Neural cell (in vitro differentiated cells): ENCODE measurements around the gene AKR1C3. TPM values are rescaled to one million over a fixed set of nuclear protein-coding genes. Genes with fewer than 3 reads are reported as not detected.
"Not testable (repeated sequence)": the region's sequence is repeated elsewhere in the genome, so short reads cannot be mapped to it uniquely, and the experiment has no call there.

Experiments used
- H2AFZ ChIP-seq: fragments of 200-600, 300-800 bp; sonication (generic), shearing (Covaris generic); 2 replicates; pipeline ENCODE4 v1.6.0; 2014; ENCODE audit warnings: low read depth, mild to moderate bottlenecking, antibody characterized with exemption, low read length, moderate library complexity
- H3F3A ChIP-seq: fragments of 200-600 bp; shearing (Covaris generic); 2 replicates; pipeline ENCODE4 v1.6.1; 2016; ENCODE audit warnings: mild to moderate bottlenecking, moderate library complexity, mixed read lengths, antibody characterized with exemption, low read length; ENCODE audit not compliant: insufficient read depth, poor library complexity, severe bottlenecking
- H3K27ac ChIP-seq: fragments of 200-600, 300-800 bp; sonication (generic), shearing (Covaris generic); 2 replicates; pipeline ENCODE4 v1.5.1; 2014; ENCODE audit warnings: mild to moderate bottlenecking, low read length, moderate library complexity
- H3K27me3 ChIP-seq: fragments of 300-800, 200-600 bp; sonication (generic), shearing (Covaris generic); 2 replicates; pipeline ENCODE4 v1.6.0; 2014; ENCODE audit warnings: mild to moderate bottlenecking, low read depth, low read length, moderate library complexity; ENCODE audit not compliant: insufficient read depth
- H3K36me3 ChIP-seq: fragments of 300-800, 200-600 bp; sonication (generic), shearing (Covaris generic); 2 replicates; pipeline ENCODE4 v1.5.1; 2014; ENCODE audit warnings: mild to moderate bottlenecking, antibody characterized with exemption, low read length, moderate library complexity; ENCODE audit not compliant: insufficient read depth
- H3K4me2 ChIP-seq: fragments of 300-800, 200-600 bp; sonication (generic), shearing (Covaris generic); 2 replicates; pipeline ENCODE4 v1.6.0; 2014; ENCODE audit warnings: mild to moderate bottlenecking, low read length
- H3K4me3 ChIP-seq: fragments of 300-800, 200-600 bp; sonication (generic), shearing (Covaris generic); 2 replicates; pipeline ENCODE4 v1.5.1; 2014; ENCODE audit warnings: mild to moderate bottlenecking, low read length, moderate library complexity
- H3K79me2 ChIP-seq: fragments of 200-600 bp; shearing (Covaris generic); replicated peaks from 2 replicates; pipeline ENCODE4 v1.6.0; 2014; ENCODE audit warnings: mild to moderate bottlenecking, low read length, moderate library complexity; ENCODE audit not compliant: insufficient read depth
- H3K9ac ChIP-seq: fragments of 300-800, 200-600 bp; sonication (generic), shearing (Covaris generic); 2 replicates; pipeline ENCODE4 v1.6.1; 2016; ENCODE audit warnings: mild to moderate bottlenecking, low read length, mixed read lengths
- H3K9me2 ChIP-seq: fragments of 200-600 bp; shearing (Covaris generic); 2 replicates; pipeline ENCODE4 v1.6.1; 2016; ENCODE audit warnings: mild to moderate bottlenecking, low read length, mixed read lengths; ENCODE audit not compliant: insufficient read depth
- H3K9me3 ChIP-seq: fragments of 200-600, 300-800 bp; sonication (generic), shearing (Covaris generic); 2 replicates; pipeline ENCODE4 v1.6.1; 2016; ENCODE audit warnings: mild to moderate bottlenecking, mixed run types, low read length, moderate library complexity, mixed read lengths
- H4K20me1 ChIP-seq: fragments of 200-600 bp; shearing (Covaris generic); 2 replicates; pipeline ENCODE4 v1.6.1; 2016; ENCODE audit warnings: mild to moderate bottlenecking, mixed run types; ENCODE audit not compliant: insufficient read depth
- EP300 ChIP-seq: fragments of 450-650 bp; conservative IDR thresholded peaks from 2 replicates; pipeline ENCODE4 v1.6.1; 2014; ENCODE audit warnings: antibody characterized with exemption, mild to moderate bottlenecking, moderate library complexity; ENCODE audit not compliant: poor library complexity, severe bottlenecking
- EZH2 ChIP-seq: fragments of 200-600, 300-800 bp; shearing (Covaris generic), sonication (generic); IDR thresholded peaks from 2 replicates; pipeline ENCODE4 v1.6.1; 2014; ENCODE audit warnings: antibody characterized with exemption, low read length, borderline replicate concordance, mild to moderate bottlenecking; ENCODE audit not compliant: insufficient read depth, poor library complexity, severe bottlenecking
- MXI1 ChIP-seq: fragments of 450-650 bp; conservative IDR thresholded peaks from 2 replicates; pipeline ENCODE4 v1.6.1; 2014; ENCODE audit warnings: antibody characterized with exemption, mild to moderate bottlenecking; ENCODE audit not compliant: poor library complexity, severe bottlenecking
- POLR2AphosphoS5 ChIP-seq: IDR thresholded peaks from 2 replicates; pipeline ENCODE4 v1.6.1; 2012
- RAD21 ChIP-seq: fragments of 450-650 bp; conservative IDR thresholded peaks from 2 replicates; pipeline ENCODE4 v1.6.1; 2014; ENCODE audit warnings: antibody characterized with exemption, mild to moderate bottlenecking, moderate library complexity
- SMC3 ChIP-seq: fragments of 450-650 bp; conservative IDR thresholded peaks from 2 replicates; pipeline ENCODE4 v1.6.1; 2014; ENCODE audit warnings: antibody characterized with exemption, mild to moderate bottlenecking, moderate library complexity; ENCODE audit not compliant: poor library complexity
- TAF1 ChIP-seq: IDR thresholded peaks from 2 replicates; pipeline ENCODE4 v1.6.1; 2012; ENCODE audit warnings: low read depth
- polyA plus RNA-seq: library from polyadenylated mRNA; depleted of rRNA; stranded (reverse); fragments of >200 nt; gene quantifications from 2 replicates; pipeline ENCODE4 v1.2.3, GENCODE V29; 2014
- TF ChIP-seq, protein P1 (sequence below): IDR thresholded peaks from 2 replicates; pipeline ENCODE4 v1.6.1; 2012; ENCODE audit warnings: borderline replicate concordance
- TF ChIP-seq, protein P2 (sequence below): fragments of 450-650 bp; IDR thresholded peaks from 2 replicates; pipeline ENCODE4 v1.5.1; 2014; ENCODE audit warnings: antibody characterized with exemption, mild to moderate bottlenecking, moderate library complexity; ENCODE audit not compliant: poor library complexity, severe bottlenecking

The AKR1C3 gene
- polyA plus RNA-seq, 1 donor from 2014 or later = 2.7 TPM

DNA sequence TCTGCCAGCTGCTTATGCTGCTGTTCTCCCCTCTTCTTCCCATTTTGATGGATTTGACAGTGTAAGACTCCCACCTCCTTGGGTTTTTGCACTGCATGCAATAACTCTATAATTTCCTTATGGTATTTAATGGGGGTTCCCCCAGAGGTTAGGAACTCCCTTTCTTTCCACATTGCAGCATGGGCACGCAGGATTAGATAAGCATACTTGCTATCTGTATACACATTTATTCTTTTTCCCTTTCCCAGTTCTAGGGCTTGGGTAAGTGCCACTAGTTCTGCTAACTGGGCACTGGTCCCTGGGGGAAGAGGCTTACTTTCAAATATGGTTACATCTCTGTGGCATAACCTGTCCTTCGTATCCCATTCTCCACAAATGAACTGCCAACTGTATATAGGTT is 39.4 kb upstream of the AKR1C3 start:
- not testable (repeated sequence) for H3K4me3 ChIP-seq, H3K4me2 ChIP-seq

DNA sequence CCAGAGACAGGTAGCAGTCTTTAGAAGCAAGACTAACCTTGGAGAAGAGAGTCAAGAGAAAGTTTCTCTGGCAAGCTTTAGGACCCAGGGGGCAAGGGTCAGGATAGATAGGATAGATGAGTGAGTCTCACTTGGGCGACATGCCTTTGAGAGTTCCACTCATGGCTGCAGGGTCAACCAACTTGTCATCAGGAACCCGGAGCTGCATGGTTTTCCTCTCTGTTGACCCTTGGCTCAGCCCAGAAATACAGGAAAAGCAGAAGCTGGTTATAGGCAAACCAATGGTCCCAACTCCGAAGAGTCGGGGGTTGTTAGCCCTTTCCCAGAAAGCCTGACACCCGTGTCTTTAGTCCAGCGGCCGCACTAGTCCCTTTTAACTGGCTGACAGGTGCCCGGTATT is 34.9 kb upstream of the AKR1C3 start:
- not testable (repeated sequence) for H3F3A ChIP-seq, H3K9ac ChIP-seq, H3K9me2 ChIP-seq, H3K4me3 ChIP-seq, H3K79me2 ChIP-seq, H3K4me2 ChIP-seq, H3K9me3 ChIP-seq, H3K27ac ChIP-seq, H3K27me3 ChIP-seq, H2AFZ ChIP-seq, H4K20me1 ChIP-seq, H3K36me3 ChIP-seq

More for the DNA sequence above, 39.4 kb upstream of the AKR1C3 start:
- not testable (repeated sequence) for H3K9ac ChIP-seq, H3K27ac ChIP-seq, H2AFZ ChIP-seq, H3K9me2 ChIP-seq, H3K9me3 ChIP-seq, H4K20me1 ChIP-seq, H3K79me2 ChIP-seq, H3K36me3 ChIP-seq, H3K27me3 ChIP-seq, H3F3A ChIP-seq

DNA sequence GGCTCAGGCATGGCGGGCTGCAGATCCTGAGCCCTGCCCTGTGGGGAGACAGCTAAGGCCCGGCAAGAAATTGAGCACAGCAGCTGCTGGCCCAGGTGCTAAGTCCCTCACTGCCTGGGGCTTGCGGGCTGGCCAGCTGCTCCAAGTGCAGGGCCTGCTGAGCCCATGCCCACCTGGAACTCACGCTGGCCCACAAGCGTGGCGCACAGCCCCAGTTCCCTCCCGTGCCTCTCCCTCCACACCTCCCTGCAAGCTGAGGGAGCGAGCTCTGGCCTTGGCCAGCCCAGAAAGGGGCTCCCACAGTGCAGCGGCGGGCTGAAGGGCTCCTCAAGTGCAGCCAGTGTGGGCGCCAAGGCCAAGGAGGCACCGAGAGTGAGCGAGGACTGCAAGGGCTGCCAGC is 33.4 kb upstream of the AKR1C3 start:
- not testable (repeated sequence) for H3K9me3 ChIP-seq, H3K36me3 ChIP-seq, H3F3A ChIP-seq, H3K9me2 ChIP-seq, H3K79me2 ChIP-seq, H4K20me1 ChIP-seq, H3K27me3 ChIP-seq, H3K27ac ChIP-seq, H2AFZ ChIP-seq, H3K4me2 ChIP-seq, H3K9ac ChIP-seq, H3K4me3 ChIP-seq

DNA sequence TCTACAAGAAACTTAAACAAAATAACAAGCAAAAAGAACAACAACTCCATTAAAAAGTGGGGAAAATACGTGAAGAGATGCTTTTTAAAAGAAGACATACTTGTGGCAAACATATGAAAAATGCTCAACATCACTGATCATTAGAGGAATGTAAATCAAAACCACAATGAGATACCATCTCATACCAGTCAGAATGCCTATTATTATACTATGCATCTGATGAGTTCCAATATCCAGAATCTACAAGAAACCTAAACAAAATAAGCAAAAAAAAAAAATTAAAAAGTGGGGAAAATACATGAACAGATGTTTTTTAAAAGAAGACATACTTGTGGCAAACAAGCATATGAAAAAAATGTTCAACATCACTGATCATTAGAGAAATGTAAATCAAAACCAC is 29.6 kb upstream of the AKR1C3 start:
- Histone ChIP-seq H3K4me3 (no peak overlapping the region), H3K4me2 (no peak overlapping the region), H3K9me2 (no peaks in the 10 kb centered on the region), H2AFZ (no peak overlapping the region), H3K9me3 (no peaks in the 10 kb centered on the region), H3K36me3 (no peaks in the 10 kb centered on the region), H3K27me3 (no peaks in the 10 kb centered on the region), H3K79me2 (no peaks in the 10 kb centered on the region), H3K9ac (no peak overlapping the region), H3K27ac (no peak overlapping the region), H4K20me1 (no peaks in the 10 kb centered on the region), H3F3A (no peaks in the 10 kb centered on the region)
- no peak for TF ChIP-seq RAD21
- no peak for TF ChIP-seq MXI1
- TF ChIP-seq, protein P1, sequence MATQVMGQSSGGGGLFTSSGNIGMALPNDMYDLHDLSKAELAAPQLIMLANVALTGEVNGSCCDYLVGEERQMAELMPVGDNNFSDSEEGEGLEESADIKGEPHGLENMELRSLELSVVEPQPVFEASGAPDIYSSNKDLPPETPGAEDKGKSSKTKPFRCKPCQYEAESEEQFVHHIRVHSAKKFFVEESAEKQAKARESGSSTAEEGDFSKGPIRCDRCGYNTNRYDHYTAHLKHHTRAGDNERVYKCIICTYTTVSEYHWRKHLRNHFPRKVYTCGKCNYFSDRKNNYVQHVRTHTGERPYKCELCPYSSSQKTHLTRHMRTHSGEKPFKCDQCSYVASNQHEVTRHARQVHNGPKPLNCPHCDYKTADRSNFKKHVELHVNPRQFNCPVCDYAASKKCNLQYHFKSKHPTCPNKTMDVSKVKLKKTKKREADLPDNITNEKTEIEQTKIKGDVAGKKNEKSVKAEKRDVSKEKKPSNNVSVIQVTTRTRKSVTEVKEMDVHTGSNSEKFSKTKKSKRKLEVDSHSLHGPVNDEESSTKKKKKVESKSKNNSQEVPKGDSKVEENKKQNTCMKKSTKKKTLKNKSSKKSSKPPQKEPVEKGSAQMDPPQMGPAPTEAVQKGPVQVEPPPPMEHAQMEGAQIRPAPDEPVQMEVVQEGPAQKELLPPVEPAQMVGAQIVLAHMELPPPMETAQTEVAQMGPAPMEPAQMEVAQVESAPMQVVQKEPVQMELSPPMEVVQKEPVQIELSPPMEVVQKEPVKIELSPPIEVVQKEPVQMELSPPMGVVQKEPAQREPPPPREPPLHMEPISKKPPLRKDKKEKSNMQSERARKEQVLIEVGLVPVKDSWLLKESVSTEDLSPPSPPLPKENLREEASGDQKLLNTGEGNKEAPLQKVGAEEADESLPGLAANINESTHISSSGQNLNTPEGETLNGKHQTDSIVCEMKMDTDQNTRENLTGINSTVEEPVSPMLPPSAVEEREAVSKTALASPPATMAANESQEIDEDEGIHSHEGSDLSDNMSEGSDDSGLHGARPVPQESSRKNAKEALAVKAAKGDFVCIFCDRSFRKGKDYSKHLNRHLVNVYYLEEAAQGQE = no peak
- TF ChIP-seq EZH2 = no peak
- no peak for TF ChIP-seq EP300
- TF ChIP-seq, protein P2, sequence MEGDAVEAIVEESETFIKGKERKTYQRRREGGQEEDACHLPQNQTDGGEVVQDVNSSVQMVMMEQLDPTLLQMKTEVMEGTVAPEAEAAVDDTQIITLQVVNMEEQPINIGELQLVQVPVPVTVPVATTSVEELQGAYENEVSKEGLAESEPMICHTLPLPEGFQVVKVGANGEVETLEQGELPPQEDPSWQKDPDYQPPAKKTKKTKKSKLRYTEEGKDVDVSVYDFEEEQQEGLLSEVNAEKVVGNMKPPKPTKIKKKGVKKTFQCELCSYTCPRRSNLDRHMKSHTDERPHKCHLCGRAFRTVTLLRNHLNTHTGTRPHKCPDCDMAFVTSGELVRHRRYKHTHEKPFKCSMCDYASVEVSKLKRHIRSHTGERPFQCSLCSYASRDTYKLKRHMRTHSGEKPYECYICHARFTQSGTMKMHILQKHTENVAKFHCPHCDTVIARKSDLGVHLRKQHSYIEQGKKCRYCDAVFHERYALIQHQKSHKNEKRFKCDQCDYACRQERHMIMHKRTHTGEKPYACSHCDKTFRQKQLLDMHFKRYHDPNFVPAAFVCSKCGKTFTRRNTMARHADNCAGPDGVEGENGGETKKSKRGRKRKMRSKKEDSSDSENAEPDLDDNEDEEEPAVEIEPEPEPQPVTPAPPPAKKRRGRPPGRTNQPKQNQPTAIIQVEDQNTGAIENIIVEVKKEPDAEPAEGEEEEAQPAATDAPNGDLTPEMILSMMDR = no peak
- TF ChIP-seq SMC3 = no peak
- TF ChIP-seq POLR2AphosphoS5 = no peak
- no peak for TF ChIP-seq TAF1
